Activated naive CD4-positive, alpha-beta T cell treated with anti-CD3 and anti-CD28 coated beads, Interleukin-2, amount 50 U/mL, for 24 hours (primary cell): ENCODE measurements around the gene WNT11.

ENCODE experiments used
- H3K27ac Mint-ChIP-seq: one replicate; pipeline ENCODE4 v1.8.0; 2021; ENCODE audit warnings: mild to moderate bottlenecking, mixed read lengths
- H3K27me3 Mint-ChIP-seq: one replicate; pipeline ENCODE4 v1.8.0; 2021; ENCODE audit warnings: mixed read lengths
- H3K36me3 Mint-ChIP-seq: one replicate; pipeline ENCODE4 v1.8.0; 2021; ENCODE audit warnings: mixed read lengths
- H3K4me1 Mint-ChIP-seq: one replicate; pipeline ENCODE4 v1.8.0; 2021; ENCODE audit warnings: mixed read lengths
- H3K4me3 Mint-ChIP-seq: one replicate; pipeline ENCODE4 v1.8.0; 2021; ENCODE audit warnings: mild to moderate bottlenecking, mixed read lengths
- H3K9me3 Mint-ChIP-seq: one replicate; pipeline ENCODE4 v1.8.0; 2021; ENCODE audit warnings: mixed read lengths

WNT11 gene

GRCh38 chr11:76241243-76242000 is 35.1 kb upstream of the WNT11 start:
- Mint-ChIP-seq H3K4me3 (no peak overlapping the region), H3K36me3 (no peaks in the 10 kb centered on the region), H3K9me3 (no peaks in the 10 kb centered on the region), H3K4me1 (peaks cover 7% of the 10 kb centered on the region), H3K27me3 (no peaks in the 10 kb centered on the region), H3K27ac (no peak overlapping the region)

GRCh38 chr11:76240666-76241065 is 34.4 kb upstream of the WNT11 start:
- Mint-ChIP-seq H3K4me3 (no peak overlapping the region), H3K9me3 (no peaks in the 10 kb centered on the region), H3K27me3 (no peaks in the 10 kb centered on the region), H3K27ac (no peak overlapping the region), H3K4me1 (peaks cover 7% of the 10 kb centered on the region), H3K36me3 (no peaks in the 10 kb centered on the region)

- H3K36me3 Mint-ChIP-seq = no peaks in the 10 kb centered on the region
- H3K27me3 Mint-ChIP-seq = no peaks in the 10 kb centered on the region
- H3K9me3 Mint-ChIP-seq = no peaks in the 10 kb centered on the region
- H3K27ac Mint-ChIP-seq = no peak overlapping the region
- peaks cover 7% of the 10 kb centered on the region for H3K4me1 Mint-ChIP-seq
- no peak overlapping the region for H3K4me3 Mint-ChIP-seq
These were observed 33.8 kb upstream of the WNT11 start for GRCh38 chr11:76240161-76240540.

GRCh38 chr11:76239483-76240160 is 33.3 kb upstream of the WNT11 start:
- H3K27ac Mint-ChIP-seq = no peak overlapping the region
- no peak overlapping the region for H3K4me3 Mint-ChIP-seq
- H3K4me1 Mint-ChIP-seq = peaks cover 7% of the 10 kb centered on the region

GRCh38 chr11:76238551-76238950 is 32.2 kb upstream of the WNT11 start:
- Mint-ChIP-seq H3K36me3 (no peaks in the 10 kb centered on the region), H3K4me3 (no peak overlapping the region), H3K9me3 (no peaks in the 10 kb centered on the region), H3K27ac (no peak overlapping the region), H3K4me1 (peaks cover 9% of the 10 kb centered on the region), H3K27me3 (no peaks in the 10 kb centered on the region)

More at GRCh38 chr11:76239483-76240160, 33.3 kb upstream of the WNT11 start:
- Mint-ChIP-seq H3K36me3 (no peaks in the 10 kb centered on the region), H3K9me3 (no peaks in the 10 kb centered on the region), H3K27me3 (no peaks in the 10 kb centered on the region)

- peaks cover 15% of the 10 kb centered on the region for H3K4me1 Mint-ChIP-seq
- H3K36me3 Mint-ChIP-seq = no peaks in the 10 kb centered on the region
- H3K27ac Mint-ChIP-seq = peak overlapping the region; percentile 46
- H3K4me3 Mint-ChIP-seq = no peak overlapping the region
- no peaks in the 10 kb centered on the region for H3K27me3 Mint-ChIP-seq
- no peaks in the 10 kb centered on the region for H3K9me3 Mint-ChIP-seq
These were observed 31.6 kb upstream of the WNT11 start for GRCh38 chr11:76237914-76238313.

GRCh38 chr11:76237000-76237649 is 30.8 kb upstream of the WNT11 start:
- no peaks in the 10 kb centered on the region for H3K27me3 Mint-ChIP-seq
- no peaks in the 10 kb centered on the region for H3K36me3 Mint-ChIP-seq
- peaks cover 21% of the 10 kb centered on the region for H3K4me1 Mint-ChIP-seq
- peak overlapping the region; percentile 95 for H3K4me3 Mint-ChIP-seq
- H3K9me3 Mint-ChIP-seq = no peaks in the 10 kb centered on the region
- peak overlapping the region; percentile 72 for H3K27ac Mint-ChIP-seq

GRCh38 chr11:76236092-76236999 is 30.0 kb upstream of the WNT11 start:
- no peaks in the 10 kb centered on the region for H3K9me3 Mint-ChIP-seq
- no peaks in the 10 kb centered on the region for H3K27me3 Mint-ChIP-seq
- H3K27ac Mint-ChIP-seq = peak overlapping the region; percentile 99
- peak overlapping the region; percentile 95 for H3K4me3 Mint-ChIP-seq
- H3K4me1 Mint-ChIP-seq = peaks cover 29% of the 10 kb centered on the region
- no peaks in the 10 kb centered on the region for H3K36me3 Mint-ChIP-seq

- peak overlapping the region; percentile 99 for H3K27ac Mint-ChIP-seq
- peak overlapping the region; percentile 95 for H3K4me3 Mint-ChIP-seq
- peaks cover 34% of the 10 kb centered on the region for H3K4me1 Mint-ChIP-seq
- no peaks in the 10 kb centered on the region for H3K9me3 Mint-ChIP-seq
- H3K27me3 Mint-ChIP-seq = no peaks in the 10 kb centered on the region
- no peaks in the 10 kb centered on the region for H3K36me3 Mint-ChIP-seq
These were observed 29.2 kb upstream of the WNT11 start for GRCh38 chr11:76235233-76236091.

- Mint-ChIP-seq H3K4me1 (peaks cover 34% of the 10 kb centered on the region), H3K4me3 (peak overlapping the region; percentile 95), H3K9me3 (no peaks in the 10 kb centered on the region), H3K36me3 (no peaks in the 10 kb centered on the region), H3K27me3 (no peaks in the 10 kb centered on the region), H3K27ac (peak overlapping the region; percentile 99)
These were observed 28.3 kb upstream of the WNT11 start for GRCh38 chr11:76234416-76235232.

- Mint-ChIP-seq H3K27ac (no peak overlapping the region), H3K9me3 (no peaks in the 10 kb centered on the region), H3K27me3 (no peaks in the 10 kb centered on the region), H3K4me3 (no peak overlapping the region), H3K4me1 (peaks cover 34% of the 10 kb centered on the region), H3K36me3 (no peaks in the 10 kb centered on the region)
These were observed 27.7 kb upstream of the WNT11 start for GRCh38 chr11:76234021-76234415.

- H3K27ac Mint-ChIP-seq = no peak overlapping the region
- H3K27me3 Mint-ChIP-seq = no peaks in the 10 kb centered on the region
- peak overlapping the region; percentile 58 for H3K4me3 Mint-ChIP-seq
- H3K9me3 Mint-ChIP-seq = no peaks in the 10 kb centered on the region
- H3K4me1 Mint-ChIP-seq = peaks cover 34% of the 10 kb centered on the region
- no peaks in the 10 kb centered on the region for H3K36me3 Mint-ChIP-seq
These were observed 27.1 kb upstream of the WNT11 start for GRCh38 chr11:76233196-76233921.

- Mint-ChIP-seq H3K36me3 (no peaks in the 10 kb centered on the region), H3K27me3 (no peaks in the 10 kb centered on the region), H3K4me3 (peak overlapping the region; percentile 53), H3K4me1 (peaks cover 33% of the 10 kb centered on the region), H3K27ac (peak overlapping the region; percentile 19), H3K9me3 (no peaks in the 10 kb centered on the region)
These were observed 25.8 kb upstream of the WNT11 start for GRCh38 chr11:76232026-76232665.
